KMS-11 (cell line): ENCODE measurements around the gene KLF3.

Source experiments
- H2AFZ ChIP-seq: fragments of 200-600 bp; sonication (generic); 2 replicates; pipeline ENCODE4 v1.6.1; 2016; ENCODE audit warnings: antibody characterized with exemption, mixed run types, low read depth
- H3K27ac ChIP-seq: fragments of 200-600 bp; sonication (generic); 2 replicates; pipeline ENCODE4 v1.6.1; 2016; ENCODE audit warnings: mild to moderate bottlenecking, mixed run types
- H3K27me3 ChIP-seq: fragments of 200-600 bp; sonication (generic); 2 replicates; pipeline ENCODE4 v1.6.1; 2017; ENCODE audit warnings: mild to moderate bottlenecking, low read depth, mixed run types, moderate library complexity; ENCODE audit not compliant: insufficient read depth
- H3K36me3 ChIP-seq: fragments of 200-600 bp; sonication (generic); 2 replicates; pipeline ENCODE4 v1.6.1; 2017; ENCODE audit warnings: mild to moderate bottlenecking, mixed run types; ENCODE audit not compliant: insufficient read depth
- H3K4me1 ChIP-seq: fragments of 200-600 bp; sonication (generic); 2 replicates; pipeline ENCODE4 v1.6.1; 2016; ENCODE audit warnings: mild to moderate bottlenecking, low read depth, mixed run types; ENCODE audit not compliant: poor library complexity, severe bottlenecking
- H3K4me2 ChIP-seq: fragments of 200-600 bp; sonication (generic); 2 replicates; pipeline ENCODE4 v1.7.0; 2016; ENCODE audit warnings: mild to moderate bottlenecking, mixed run types
- H3K4me3 ChIP-seq: fragments of 200-600 bp; sonication (generic); IDR thresholded peaks from 2 replicates; pipeline ENCODE4 v1.6.1; 2017; ENCODE audit warnings: low read depth, low read length, mixed read lengths; ENCODE audit not compliant: insufficient read depth
- H3K79me2 ChIP-seq: fragments of 200-600 bp; sonication (generic); 2 replicates; pipeline ENCODE4 v1.6.1; 2016; ENCODE audit warnings: low read depth, mixed run types; ENCODE audit not compliant: insufficient read depth
- H3K9ac ChIP-seq: fragments of 200-600 bp; sonication (generic); 2 replicates; pipeline ENCODE4 v1.6.1; 2016; ENCODE audit warnings: mild to moderate bottlenecking, mixed run types
- H4K20me1 ChIP-seq: fragments of 200-600 bp; sonication (generic); 2 replicates; pipeline ENCODE4 v1.6.1; 2016; ENCODE audit warnings: mild to moderate bottlenecking, mixed run types; ENCODE audit not compliant: insufficient read depth
- TF ChIP-seq, protein P1 (sequence below): fragments of 200-600 bp; sonication (generic); conservative IDR thresholded peaks from 2 replicates; pipeline ENCODE4 v1.6.1; 2017; ENCODE audit warnings: low read depth, mild to moderate bottlenecking, antibody characterized with exemption, low read length, moderate library complexity, mixed read lengths

Gene KLF3

GRCh38 chr4:38644201-38644600 lies 19.8 kb upstream of the KLF3 start:
- Histone ChIP-seq H4K20me1 (no peaks in the 10 kb centered on the region), H2AFZ (no peak overlapping the region), H3K4me2 (no peak overlapping the region), H3K27ac (no peak overlapping the region), H3K36me3 (no peaks in the 10 kb centered on the region), H3K4me3 (no peak overlapping the region), H3K79me2 (no peaks in the 10 kb centered on the region), H3K27me3 (no peaks in the 10 kb centered on the region), H3K4me1 (no peaks in the 10 kb centered on the region), H3K9ac (no peak overlapping the region)
- TF ChIP-seq, protein P1, sequence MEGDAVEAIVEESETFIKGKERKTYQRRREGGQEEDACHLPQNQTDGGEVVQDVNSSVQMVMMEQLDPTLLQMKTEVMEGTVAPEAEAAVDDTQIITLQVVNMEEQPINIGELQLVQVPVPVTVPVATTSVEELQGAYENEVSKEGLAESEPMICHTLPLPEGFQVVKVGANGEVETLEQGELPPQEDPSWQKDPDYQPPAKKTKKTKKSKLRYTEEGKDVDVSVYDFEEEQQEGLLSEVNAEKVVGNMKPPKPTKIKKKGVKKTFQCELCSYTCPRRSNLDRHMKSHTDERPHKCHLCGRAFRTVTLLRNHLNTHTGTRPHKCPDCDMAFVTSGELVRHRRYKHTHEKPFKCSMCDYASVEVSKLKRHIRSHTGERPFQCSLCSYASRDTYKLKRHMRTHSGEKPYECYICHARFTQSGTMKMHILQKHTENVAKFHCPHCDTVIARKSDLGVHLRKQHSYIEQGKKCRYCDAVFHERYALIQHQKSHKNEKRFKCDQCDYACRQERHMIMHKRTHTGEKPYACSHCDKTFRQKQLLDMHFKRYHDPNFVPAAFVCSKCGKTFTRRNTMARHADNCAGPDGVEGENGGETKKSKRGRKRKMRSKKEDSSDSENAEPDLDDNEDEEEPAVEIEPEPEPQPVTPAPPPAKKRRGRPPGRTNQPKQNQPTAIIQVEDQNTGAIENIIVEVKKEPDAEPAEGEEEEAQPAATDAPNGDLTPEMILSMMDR, result no peak

- no peaks in the 10 kb centered on the region for H3K4me1 ChIP-seq
Measured at GRCh38 chr4:38647101-38647819, 16.7 kb upstream of the KLF3 start.

GRCh38 chr4:38650133-38650532 lies 13.9 kb upstream of the KLF3 start:
- Histone ChIP-seq H3K79me2 (no peaks in the 10 kb centered on the region), H4K20me1 (no peaks in the 10 kb centered on the region), H3K4me3 (no peak overlapping the region), H3K27ac (no peak overlapping the region), H3K4me1 (no peaks in the 10 kb centered on the region), H3K27me3 (no peaks in the 10 kb centered on the region), H3K9ac (no peak overlapping the region), H3K4me2 (no peak overlapping the region), H3K36me3 (no peaks in the 10 kb centered on the region), H2AFZ (no peak overlapping the region)
- TF ChIP-seq, protein P1, result no peak

More at GRCh38 chr4:38647101-38647819, 16.7 kb upstream of the KLF3 start:
- Histone ChIP-seq H4K20me1 (no peaks in the 10 kb centered on the region), H3K4me2 (no peak overlapping the region), H3K4me3 (no peak overlapping the region), H3K79me2 (no peaks in the 10 kb centered on the region), H3K27me3 (no peaks in the 10 kb centered on the region), H3K27ac (no peak overlapping the region), H3K9ac (no peak overlapping the region), H2AFZ (no peak overlapping the region), H3K36me3 (no peaks in the 10 kb centered on the region)
- TF ChIP-seq, protein P1, result no peak

DNA sequence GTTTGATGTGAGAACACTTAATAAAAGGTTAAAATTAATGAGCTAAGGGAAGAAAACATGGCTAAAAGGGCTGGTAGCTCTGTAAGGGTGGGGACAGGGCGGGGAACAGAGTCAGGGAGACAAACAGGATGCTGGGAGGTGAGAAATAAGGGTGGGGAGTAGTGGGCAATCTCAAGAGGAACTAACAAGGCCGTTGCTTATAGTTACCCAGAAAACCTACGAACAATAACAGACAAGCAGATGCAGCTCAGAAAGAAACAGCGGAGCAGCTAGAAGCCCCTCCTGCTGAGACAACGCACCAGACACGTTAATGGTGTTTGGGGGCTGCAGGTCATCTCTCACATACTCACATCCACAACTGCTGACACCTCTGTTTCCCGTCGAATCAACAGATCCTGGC lies 9.7 kb upstream of the KLF3 start:
- H3K4me2 ChIP-seq, result no peak overlapping the region
- no peak overlapping the region for H3K27ac ChIP-seq
- no peaks in the 10 kb centered on the region for H4K20me1 ChIP-seq
- no peaks in the 10 kb centered on the region for H3K27me3 ChIP-seq
- no peak overlapping the region for H3K9ac ChIP-seq
- H2AFZ ChIP-seq, result no peak overlapping the region
- no peak overlapping the region for H3K4me3 ChIP-seq
- no peaks in the 10 kb centered on the region for H3K4me1 ChIP-seq
- TF ChIP-seq, protein P1, result no peak
- H3K36me3 ChIP-seq, result no peaks in the 10 kb centered on the region
- no peaks in the 10 kb centered on the region for H3K79me2 ChIP-seq
